HCT116 (cell line): ENCODE data around the gene KLF4. TPM values are rescaled to one million over a fixed set of nuclear protein-coding genes. Genes with fewer than 3 reads are reported as not detected.

Source experiments
- ATAC-seq: fragments of 200-7000 bp; cut with Tn5 transposase; 2 replicates; pipeline ENCODE4 v1.9.1; 2020; ENCODE audit warnings: mild to moderate bottlenecking, moderate library complexity
- BruUV-seq: library from RNA; stranded (reverse); fragments of 400-500 nt; replicated peaks from 2 replicates; lab custom pipeline; 2021; lab: Mats Ljungman, UMichigan
- CTCF ChIA-PET: fragments of 300-600 bp; sonication (Branson Sonifier 250); formaldehyde crosslinking; loops from one replicate; lab custom pipeline; 2021; ENCODE audit warnings: antibody characterized with exemption; lab: Charles Lee
- POLR2A ChIA-PET: fragments of 300-600, 350-600 bp; sonication (Branson Sonifier 250); formaldehyde crosslinking; loops from one replicate; lab custom pipeline; 2021; ENCODE audit warnings: antibody characterized with exemption; lab: Charles Lee
- RAD21 ChIA-PET, 2 experiments: fragments of 300-600 bp; sonication (Branson Sonifier 250); formaldehyde crosslinking; loops; one replicate each; lab custom pipeline; 2023; ENCODE audit warnings: low total read pairs in 2 of 2; ENCODE audit not compliant: uncharacterized antibody in 2 of 2, unreplicated experiment in 2 of 2, low non-redundant PET in 1 of 2; lab: Charles Lee
- DNase-seq: peaks from one replicate; pipeline ENCODE4 v3.0.0-alpha.2; 2010; ENCODE audit warnings: low read depth, low spot score
- H2AFZ ChIP-seq: fragments of 200-600 bp; shearing (Covaris generic), sonication (generic); 2 replicates; pipeline ENCODE4 v1.6.1; 2017; ENCODE audit warnings: low read depth, mixed run types, mixed read lengths, antibody characterized with exemption, low read length; ENCODE audit not compliant: poor library complexity, severe bottlenecking
- H3K27ac ChIP-seq: 2 replicates; pipeline ENCODE4 v1.5.1; 2012; ENCODE audit warnings: low read depth, low read length
- H3K27me3 ChIP-seq: fragments of 200-600 bp; sonication (generic); 2 replicates; pipeline ENCODE4 v1.6.1; 2016; ENCODE audit warnings: mixed run types, low read length, mixed read lengths; ENCODE audit not compliant: insufficient read depth
- H3K36me3 ChIP-seq, 2 experiments: fragments of 200-500 bp in 1 of 2; fragments of 200-600 bp in 1 of 2; sonication (Bioruptor generic) in 1 of 2; sonication (generic) in 1 of 2; 2 replicates each; pipeline versions ENCODE4 v1.5.1 to v1.6.1; 2014 to 2016; ENCODE audit warnings: low read length in 2 of 2, inconsistent platforms in 1 of 2, mixed read lengths in 1 of 2, mixed run types in 1 of 2; ENCODE audit not compliant: insufficient read depth in 2 of 2, control insufficient read depth in 1 of 2
- H3K4me1 ChIP-seq, 2 experiments: fragments of 200-600 bp in 1 of 2; sonication (generic) in 1 of 2; 2 replicates each; pipeline versions ENCODE4 v1.5.1 to v1.6.1; 2012 to 2017; ENCODE audit warnings: low read length in 2 of 2, inconsistent platforms in 1 of 2, mild to moderate bottlenecking in 1 of 2, mixed read lengths in 1 of 2, mixed run types in 1 of 2, moderate library complexity in 1 of 2; ENCODE audit not compliant: insufficient read depth in 2 of 2, control insufficient read depth in 1 of 2
- H3K4me2 ChIP-seq: fragments of 200-600 bp; sonication (generic); 2 replicates; pipeline ENCODE4 v1.6.1; 2017; ENCODE audit warnings: mixed run types, low read length, mixed read lengths
- H3K4me3 ChIP-seq, 2 experiments: fragments of 200-600 bp in 1 of 2; sonication (generic) in 1 of 2; replicated peaks in 1 of 2; 2 replicates each; pipeline ENCODE4 v1.5.1; 2011 to 2016; ENCODE audit warnings: low read length in 2 of 2, control low read depth in 1 of 2, low read depth in 1 of 2, mild to moderate bottlenecking in 1 of 2, mixed read lengths in 1 of 2, mixed run types in 1 of 2
- H3K79me2 ChIP-seq: fragments of 200-600 bp; sonication (generic); 2 replicates; pipeline ENCODE4 v1.6.1; 2017; ENCODE audit warnings: mild to moderate bottlenecking, mixed run types, low read length, moderate library complexity, mixed read lengths; ENCODE audit not compliant: insufficient read depth
- H3K9ac ChIP-seq: fragments of 200-600 bp; sonication (generic); 2 replicates; pipeline ENCODE4 v1.6.1; 2016; ENCODE audit warnings: low read length, mixed read lengths
- H3K9me2 ChIP-seq: fragments of 200-600 bp; sonication (generic), shearing (Covaris generic); 2 replicates; pipeline ENCODE4 v1.6.1; 2017; ENCODE audit warnings: mixed run types, mild to moderate bottlenecking, moderate library complexity; ENCODE audit not compliant: insufficient read depth
- H3K9me3 ChIP-seq, 2 experiments: fragments of 200-500 bp in 1 of 2; fragments of 200-600 bp in 1 of 2; sonication (Bioruptor generic) in 1 of 2; sonication (generic) in 1 of 2; 2 replicates each; pipeline ENCODE4 v1.6.1; 2014 to 2017; ENCODE audit warnings: low read length in 2 of 2, mixed read lengths in 2 of 2, inconsistent platforms in 1 of 2, low read depth in 1 of 2, mild to moderate bottlenecking in 1 of 2, mixed run types in 1 of 2, moderate library complexity in 1 of 2; ENCODE audit not compliant: control insufficient read depth in 1 of 2, insufficient read depth in 1 of 2
- H4K20me1 ChIP-seq: fragments of 200-600 bp; sonication (generic), shearing (Covaris generic); 2 replicates; pipeline ENCODE4 v1.6.1; 2017; ENCODE audit warnings: mixed run types, mild to moderate bottlenecking, moderate library complexity; ENCODE audit not compliant: insufficient read depth
- ATF3 ChIP-seq: IDR thresholded peaks from 2 replicates; pipeline ENCODE4 v1.6.1; 2012
- CBX3 ChIP-seq: IDR thresholded peaks from 2 replicates; pipeline ENCODE4 v1.6.1; 2012; ENCODE audit warnings: low read depth
- CEBPB ChIP-seq: IDR thresholded peaks from 2 replicates; pipeline ENCODE4 v1.6.1; 2012; ENCODE audit warnings: low read depth
- EZH2 ChIP-seq: fragments of 200-600 bp; sonication (generic); IDR thresholded peaks from 2 replicates; pipeline ENCODE4 v1.6.1; 2017; ENCODE audit warnings: antibody characterized with exemption, mixed run types
- EZH2phosphoT487 ChIP-seq: fragments of 200-600 bp; IDR thresholded peaks from 2 replicates; pipeline ENCODE4 v1.6.1; 2018; ENCODE audit warnings: antibody characterized with exemption, borderline replicate concordance
- FOSL1 ChIP-seq: IDR thresholded peaks from 2 replicates; pipeline ENCODE4 v1.6.1; 2012; ENCODE audit warnings: low read depth
- JUND ChIP-seq: IDR thresholded peaks from 2 replicates; pipeline ENCODE4 v1.6.1; 2012
- MAX ChIP-seq: IDR thresholded peaks from 2 replicates; pipeline ENCODE4 v1.6.1; 2012
- POLR2A ChIP-seq: IDR thresholded peaks from 2 replicates; pipeline ENCODE4 v1.7.0; 2011; ENCODE audit warnings: borderline replicate concordance; ENCODE audit not compliant: insufficient read depth, insufficient read length; ENCODE audit errors: extremely low read depth
- RAD21 ChIP-seq: IDR thresholded peaks from 2 replicates; pipeline ENCODE4 v1.6.1; 2012; ENCODE audit warnings: low read depth, mild to moderate bottlenecking
- REST ChIP-seq: IDR thresholded peaks from 2 replicates; pipeline ENCODE4 v1.6.1; 2012; ENCODE audit warnings: low read depth
- SP1 ChIP-seq: IDR thresholded peaks from 2 replicates; pipeline ENCODE4 v1.6.1; 2012; ENCODE audit warnings: low read depth
- SRF ChIP-seq: IDR thresholded peaks from 2 replicates; pipeline ENCODE4 v1.6.1; 2012; ENCODE audit warnings: low read depth
- TCF7L2 ChIP-seq: IDR thresholded peaks from 2 replicates; pipeline ENCODE4 v1.7.0; 2011; ENCODE audit warnings: borderline replicate concordance, inconsistent platforms; ENCODE audit not compliant: insufficient read depth, insufficient read length; ENCODE audit errors: extremely low read depth
- ZBTB33 ChIP-seq: IDR thresholded peaks from 2 replicates; pipeline ENCODE4 v1.6.1; 2011; ENCODE audit warnings: mild to moderate bottlenecking, low read length, moderate library complexity; ENCODE audit not compliant: insufficient replicate concordance; ENCODE audit errors: extremely low read depth
- intact Hi-C: fragments of 100-400 bp; cut with micrococcal nuclease; formaldehyde crosslinking; loops from 2 replicates; pipeline ENCODE4 v1.10.0; 2022
- total RNA-seq: library from RNA; stranded (reverse); gene quantifications from one replicate; pipeline ENCODE4 v1.2.1, GENCODE V29; 2021; ENCODE audit not compliant: unreplicated experiment

KLF4 gene
- total RNA-seq, 1 experiment from 2014 or later, result 92.8 TPM

GRCh38 chr9:107504585-107505455 is 15.3 kb upstream of the KLF4 start:
- Histone ChIP-seq H3K9me3 (no peaks in the 10 kb centered on the region), H3K79me2 (no peaks in the 10 kb centered on the region), H3K4me3 (peak overlapping the region in 1 of 2 experiments; percentile 13; a peak in 1 of 4 replicates), H3K4me1 (peaks cover 5 to 14% of the 10 kb centered on the region in 2 experiments), H3K36me3 (no peaks in the 10 kb centered on the region), H3K27me3 (no peaks in the 10 kb centered on the region), H3K9ac (peak overlapping the region; percentile 28; the same call in 1 of the 2 replicates), H4K20me1 (no peaks in the 10 kb centered on the region), H3K4me2 (peak overlapping the region; percentile 64)
- RAD21 ChIA-PET, result no interaction called here
- BruUV-seq, result no TSS peak
- POLR2A ChIA-PET, result interaction anchor here (1.1 kb wide), 1 partner anchor 15 kb away, joined by 3 read pairs; no protein-coding TSS in a partner anchor
- intact Hi-C loops, result no loop called here
- DNase-seq, result no peak
- TF ChIP-seq EZH2, result no peak
- TF ChIP-seq CEBPB, result peak; percentile 69
- TF ChIP-seq ATF3, result no peak
- no peak for TF ChIP-seq POLR2A
- TF ChIP-seq FOSL1, result peak; percentile 89
- TF ChIP-seq TCF7L2, result no peak
- peak; percentile 45; the same call in 1 of the 2 replicates for TF ChIP-seq SRF
- no peak for TF ChIP-seq EZH2phosphoT487
- no peak for TF ChIP-seq ZBTB33
- peak; percentile 78 for TF ChIP-seq JUND
- TF ChIP-seq SP1, result peak; percentile 64
- peak; percentile 47; the same call in 1 of the 2 replicates for TF ChIP-seq CBX3
- TF ChIP-seq MAX, result peak; percentile 76
- no peak; the same call in 1 of the 2 replicates for TF ChIP-seq RAD21
- peak; percentile 55 for TF ChIP-seq REST
- TF ChIP-seq, all 23 proteins: peak for 8
- CTCF ChIA-PET, result no interaction called here
- Histone ChIP-seq H2AFZ (peak overlapping the region; percentile 89), H3K27ac (peak overlapping the region; percentile 41), H3K9me2 (no peaks in the 10 kb centered on the region)
- peak; percentile 82 for ATAC-seq
